AG09319 (cell line): ENCODE results near the gene KRT20.

Source experiments
- DNase-seq: peaks from one replicate; pipeline ENCODE4 v3.0.0-alpha.2; 2010; ENCODE audit warnings: low read depth; ENCODE audit errors: extremely low read depth
- CTCF ChIP-seq: IDR thresholded peaks from 2 replicates; pipeline ENCODE4 v1.5.1; 2011; ENCODE audit warnings: low read depth, mild to moderate bottlenecking, inconsistent platforms, low read length, moderate library complexity

The KRT20 gene

DNA sequence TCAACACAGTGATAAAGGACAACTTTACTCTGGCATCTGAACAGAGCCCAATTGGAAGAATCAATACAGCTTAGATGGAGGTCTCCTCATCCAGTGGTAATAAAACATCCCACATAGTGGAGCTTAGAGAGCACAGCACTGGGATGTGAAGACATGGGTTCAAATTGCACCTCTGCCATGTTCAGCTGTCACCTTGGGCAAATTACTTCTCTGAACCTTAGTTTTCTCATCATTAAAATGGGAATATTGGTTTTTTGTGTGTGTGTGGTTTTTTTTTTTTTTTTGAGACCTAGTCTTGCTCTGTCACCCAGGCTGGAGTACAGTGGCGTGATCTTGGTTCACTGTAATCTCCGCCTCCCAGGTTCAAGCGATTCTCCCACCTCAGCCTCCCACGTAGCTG is 49.0 kb downstream of the KRT20 start:
- DNase-seq, result no peak
- TF ChIP-seq CTCF, result no peak

DNA sequence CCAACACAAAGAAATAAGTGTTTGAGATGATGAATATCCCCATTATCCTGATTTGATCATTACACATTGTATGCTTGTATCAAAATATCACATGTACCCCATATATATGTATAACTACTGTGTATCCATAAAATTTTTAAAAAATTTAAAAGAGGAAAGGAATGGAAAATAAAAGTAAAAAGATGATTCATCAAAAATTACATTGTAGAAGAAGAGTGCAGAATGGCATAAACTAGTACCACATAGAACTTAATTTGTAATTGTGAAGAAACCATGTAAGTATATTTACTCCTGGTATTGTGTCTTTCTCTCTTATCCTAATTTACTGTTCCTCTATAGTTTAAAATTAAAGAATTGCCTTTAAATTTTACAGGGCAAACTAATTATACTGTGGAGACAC is 51.2 kb downstream of the KRT20 start:
- TF ChIP-seq CTCF, result no peak
- no peak for DNase-seq

DNA sequence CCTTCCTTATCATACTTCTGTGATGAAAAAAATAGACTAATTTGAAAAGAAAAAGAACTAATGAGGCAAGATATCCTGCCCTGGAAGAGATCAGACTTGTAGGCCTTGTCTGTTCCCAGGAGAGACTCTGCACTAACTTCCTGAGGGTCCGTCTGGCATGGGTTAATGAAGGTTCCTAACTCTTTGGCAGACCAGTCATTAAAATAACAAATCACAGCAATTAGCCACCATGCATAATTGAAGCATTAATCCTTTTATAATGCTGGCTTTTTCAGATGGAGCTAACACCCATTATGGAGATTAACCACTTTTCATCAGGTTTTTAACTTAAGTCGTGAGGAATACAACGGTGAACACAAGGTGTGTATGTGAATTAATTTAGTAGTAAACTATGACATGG is 52.2 kb downstream of the KRT20 start:
- no peak for DNase-seq
- TF ChIP-seq CTCF, result no peak

- DNase-seq, result no peak
- TF ChIP-seq CTCF, result no peak
Measured at GRCh38 chr17:40830085-40830776, 54.8 kb downstream of the KRT20 start.

GRCh38 chr17:40828454-40829044 is 56.5 kb downstream of the KRT20 start:
- TF ChIP-seq CTCF, result no peak

GRCh38 chr17:40827746-40828453 is 57.1 kb downstream of the KRT20 start:
- DNase-seq, result no peak
- TF ChIP-seq CTCF, result no peak

More at GRCh38 chr17:40828454-40829044, 56.5 kb downstream of the KRT20 start:
- no peak for DNase-seq
